WTC11 (cell line): Measurements from ENCODE around the gene BPIFB2. TPM values are rescaled to one million over a fixed set of nuclear protein-coding genes. Genes with fewer than 3 reads are reported as not detected.

Experiments used
- ATAC-seq: fragments of 200-7000 bp; cut with Tn5 transposase; 2 replicates; pipeline ENCODE4 v1.10.0; 2021; ENCODE audit warnings: mild to moderate bottlenecking, moderate library complexity
- CTCF ChIA-PET: fragments of 300-600 bp; sonication (Branson Sonifier 250); formaldehyde crosslinking; loops from one replicate; lab custom pipeline; 2021; ENCODE audit warnings: antibody characterized with exemption; lab: Charles Lee
- POLR2A ChIA-PET: fragments of 350-600 bp; sonication (Branson Sonifier 250); formaldehyde crosslinking; loops from one replicate; lab custom pipeline; 2021; ENCODE audit warnings: antibody characterized with exemption; lab: Charles Lee
- DNase-seq: peaks from one replicate; pipeline ENCODE4 v3.0.0; 2021; ENCODE audit warnings: low spot score
- H3K27ac Mint-ChIP-seq: 2 replicates; pipeline ENCODE4 v1.8.0; 2021; ENCODE audit warnings: mixed read lengths
- H3K27me3 Mint-ChIP-seq: 2 replicates; pipeline ENCODE4 v1.8.0; 2021; ENCODE audit warnings: low read depth, mild to moderate bottlenecking, moderate library complexity, mixed read lengths
- H3K36me3 Mint-ChIP-seq: 2 replicates; pipeline ENCODE4 v1.8.0; 2021; ENCODE audit warnings: mixed read lengths
- H3K4me1 Mint-ChIP-seq: 2 replicates; pipeline ENCODE4 v1.8.0; 2022; ENCODE audit warnings: mixed read lengths
- H3K4me3 Mint-ChIP-seq: 2 replicates; pipeline ENCODE4 v1.8.0; 2021; ENCODE audit warnings: mild to moderate bottlenecking, moderate library complexity, mixed read lengths
- H3K9me3 Mint-ChIP-seq: 2 replicates; pipeline ENCODE4 v1.8.0; 2021; ENCODE audit warnings: mixed read lengths
- ARID4B ChIP-seq: sonication (generic); formaldehyde crosslinking; IDR thresholded peaks from 2 replicates; pipeline ENCODE4 v1.8.0; 2023; ENCODE audit warnings: missing genetic modification reagents, mild to moderate bottlenecking, borderline replicate concordance
- CTCF ChIP-seq: fragments of 200-600 bp; IDR thresholded peaks from 2 replicates; pipeline ENCODE4 v1.8.0; 2022; ENCODE audit warnings: antibody characterized with exemption
- E2F5 ChIP-seq: sonication (generic); formaldehyde crosslinking; IDR thresholded peaks from 2 replicates; pipeline ENCODE4 v1.8.1; 2022; ENCODE audit warnings: mild to moderate bottlenecking, moderate library complexity, missing genetic modification reagents
- GABPB1 ChIP-seq: sonication (generic); formaldehyde crosslinking; IDR thresholded peaks from 2 replicates; pipeline ENCODE4 v1.8.1; 2023; ENCODE audit warnings: mild to moderate bottlenecking, missing genetic modification reagents
- NR2C2 ChIP-seq: sonication (generic); formaldehyde crosslinking; IDR thresholded peaks from 2 replicates; pipeline ENCODE4 v1.8.0; 2022; ENCODE audit warnings: mild to moderate bottlenecking, missing genetic modification reagents
- PRDM15 ChIP-seq: sonication (generic); formaldehyde crosslinking; IDR thresholded peaks from 2 replicates; pipeline ENCODE4 v1.8.0; 2022; ENCODE audit warnings: missing genetic modification reagents
- TCF7 ChIP-seq: sonication (generic); formaldehyde crosslinking; IDR thresholded peaks from 2 replicates; pipeline ENCODE4 v1.8.0; 2022; ENCODE audit warnings: mild to moderate bottlenecking, low read depth, missing genetic modification reagents, moderate library complexity
- ZBTB43 ChIP-seq: sonication (generic); formaldehyde crosslinking; IDR thresholded peaks from 2 replicates; pipeline ENCODE4 v1.8.1; 2023; ENCODE audit warnings: mild to moderate bottlenecking, missing genetic modification reagents
- ZNF138 ChIP-seq: sonication (generic); formaldehyde crosslinking; conservative IDR thresholded peaks from 2 replicates; pipeline ENCODE4 v1.8.1; 2022; ENCODE audit warnings: mild to moderate bottlenecking, moderate library complexity, missing genetic modification reagents
- total RNA-seq: library from RNA; stranded (reverse); gene quantifications from 3 replicates; pipeline ENCODE4 v1.2.3, GENCODE V29; 2021

The BPIFB2 gene
- total RNA-seq, 1 experiment from 2014 or later, result 0.09 TPM

GRCh38 chr20:33019465-33020277 is 12.2 kb downstream of the BPIFB2 start:
- no peaks in the 10 kb centered on the region for H3K9me3 Mint-ChIP-seq
- H3K4me1 Mint-ChIP-seq, result peaks cover 5% of the 10 kb centered on the region; the same call in 1 of the 2 replicates
- no peak for ATAC-seq
- POLR2A ChIA-PET, result no interaction called here
- DNase-seq, result no peak
- H3K27ac Mint-ChIP-seq, result no peak overlapping the region
- TF ChIP-seq ZNF138 (CRISPR knock-in tag), result no peak
- CTCF ChIA-PET, result interaction anchor here (1.1 kb wide), 1 partner anchor 24 kb away, joined by 4 read pairs; no protein-coding TSS in a partner anchor
- H3K36me3 Mint-ChIP-seq, result no peaks in the 10 kb centered on the region
- H3K4me3 Mint-ChIP-seq, result no peak overlapping the region
- H3K27me3 Mint-ChIP-seq, result no peaks in the 10 kb centered on the region

GRCh38 chr20:33020278-33021161 is 13.0 kb downstream of the BPIFB2 start:
- TF ChIP-seq NR2C2 (CRISPR knock-in tag) (no peak), GABPB1 (CRISPR knock-in tag) (no peak), ZBTB43 (CRISPR knock-in tag) (no peak), CTCF (no peak), TCF7 (CRISPR knock-in tag) (no peak), ARID4B (CRISPR knock-in tag) (no peak), PRDM15 (no peak), E2F5 (CRISPR knock-in tag) (no peak)
- no peaks in the 10 kb centered on the region for H3K27me3 Mint-ChIP-seq
- POLR2A ChIA-PET, result no interaction called here

More at GRCh38 chr20:33020278-33021161, 13.0 kb downstream of the BPIFB2 start:
- Mint-ChIP-seq H3K4me3 (no peak overlapping the region), H3K27ac (no peak overlapping the region), H3K36me3 (no peaks in the 10 kb centered on the region), H3K9me3 (no peaks in the 10 kb centered on the region), H3K4me1 (no peaks in the 10 kb centered on the region)
- DNase-seq, result no peak
- CTCF ChIA-PET, result no interaction called here
- ATAC-seq, result no peak
